PC-9 (cell line): Measurements from ENCODE around the gene ZFYVE9. TPM values are rescaled to one million over a fixed set of nuclear protein-coding genes. Genes with fewer than 3 reads are reported as not detected.

Experiments used
- BruUV-seq: library from RNA; stranded (reverse); fragments of 400-500 nt; replicated peaks from 2 replicates; lab custom pipeline; 2021; lab: Mats Ljungman, UMichigan
- CTCF ChIA-PET: fragments of 300-600 bp; sonication (Branson Sonifier 250); formaldehyde crosslinking; loops from one replicate; lab custom pipeline; 2022; ENCODE audit warnings: antibody characterized with exemption; lab: Charles Lee
- POLR2A ChIA-PET: fragments of 300-600 bp; sonication (Branson Sonifier 250); formaldehyde crosslinking; loops from one replicate; lab custom pipeline; 2022; ENCODE audit warnings: antibody characterized with exemption; ENCODE audit not compliant: unreplicated experiment; lab: Charles Lee
- DNase-seq, 2 experiments: peaks; one replicate each; pipeline versions ENCODE4 v3.0.0 to v3.0.0-alpha.2; 2015 to 2022; ENCODE audit warnings: mixed read lengths in 1 of 2
- H2AFZ ChIP-seq: fragments of 200-600 bp; sonication (generic); 2 replicates; pipeline ENCODE4 v1.8.1; 2017; ENCODE audit warnings: antibody characterized with exemption
- H3F3A ChIP-seq: fragments of 200-600 bp; sonication (generic); 2 replicates; pipeline ENCODE4 v1.8.1; 2017; ENCODE audit warnings: antibody characterized with exemption, mild to moderate bottlenecking, low read depth; ENCODE audit not compliant: insufficient read depth
- H3K27ac ChIP-seq: fragments of 200-600 bp; sonication (generic); 2 replicates; pipeline ENCODE4 v1.6.1; 2016; ENCODE audit warnings: mixed run types
- H3K27me3 ChIP-seq: fragments of 200-600 bp; sonication (generic); 2 replicates; pipeline ENCODE4 v1.6.1; 2016; ENCODE audit warnings: low read depth, mixed run types; ENCODE audit not compliant: insufficient read depth
- H3K36me3 ChIP-seq: fragments of 200-600 bp; sonication (generic); 2 replicates; pipeline ENCODE4 v1.6.1; 2016; ENCODE audit warnings: low read depth, mixed run types
- H3K4me1 ChIP-seq: fragments of 200-600 bp; sonication (generic); replicated peaks from 2 replicates; pipeline ENCODE4 v1.6.1; 2016; ENCODE audit warnings: mixed run types; ENCODE audit not compliant: insufficient read depth
- H3K4me2 ChIP-seq: fragments of 200-600 bp; sonication (generic); 2 replicates; pipeline ENCODE4 v1.6.1; 2017; ENCODE audit warnings: mixed run types
- H3K4me3 ChIP-seq: fragments of 200-600 bp; sonication (generic); 2 replicates; pipeline ENCODE4 v1.6.1; 2016; ENCODE audit warnings: mixed run types
- H3K79me2 ChIP-seq: fragments of 200-600 bp; sonication (generic); 2 replicates; pipeline ENCODE4 v1.6.1; 2017; ENCODE audit warnings: low read depth, mixed run types
- H3K9me2 ChIP-seq: fragments of 200-600 bp; sonication (generic); 2 replicates; pipeline ENCODE4 v1.8.1; 2017; ENCODE audit warnings: mild to moderate bottlenecking; ENCODE audit not compliant: insufficient read depth
- H3K9me3 ChIP-seq: fragments of 200-600 bp; sonication (generic); 2 replicates; pipeline ENCODE4 v1.8.1; 2016; ENCODE audit warnings: low read depth; ENCODE audit not compliant: insufficient read depth
- H4K20me1 ChIP-seq: fragments of 200-600 bp; sonication (generic); 2 replicates; pipeline ENCODE4 v1.8.1; 2017; ENCODE audit not compliant: insufficient read depth
- CTCF ChIP-seq: fragments of 200-600 bp; sonication (generic); conservative IDR thresholded peaks from 2 replicates; pipeline ENCODE4 v1.6.1; 2017; ENCODE audit warnings: mixed run types, antibody characterized with exemption, mild to moderate bottlenecking, moderate library complexity
- EZH2 ChIP-seq: fragments of 200-600 bp; sonication (generic); IDR thresholded peaks from 2 replicates; pipeline ENCODE4 v1.8.0; 2017; ENCODE audit warnings: antibody characterized with exemption, low read depth
- intact Hi-C: fragments of 100-400 bp; cut with micrococcal nuclease; formaldehyde crosslinking; loops from one replicate; pipeline ENCODE4 v1.10.0; 2022; ENCODE audit not compliant: unreplicated experiment
- total RNA-seq: library from RNA; stranded (reverse); gene quantifications from 2 replicates; pipeline ENCODE4 v1.2.3, GENCODE V29; 2021

Gene ZFYVE9
- total RNA-seq, 1 experiment from 2014 or later, result 20.7 TPM

- no peak overlapping the region for H3K4me2 ChIP-seq
- intact Hi-C loops, result no loop called here
- H2AFZ ChIP-seq, result no peak overlapping the region
- ChIA-PET CTCF (no interaction called here), POLR2A (no interaction called here)
- no peaks in the 10 kb centered on the region for H3K4me1 ChIP-seq
- BruUV-seq, result no TSS peak
- H3F3A ChIP-seq, result no peaks in the 10 kb centered on the region
- H3K27me3 ChIP-seq, result no peaks in the 10 kb centered on the region
- H3K9me3 ChIP-seq, result no peaks in the 10 kb centered on the region
- no peak for DNase-seq
- no peaks in the 10 kb centered on the region for H3K79me2 ChIP-seq
- no peak for TF ChIP-seq EZH2
- no peak for TF ChIP-seq CTCF
- H4K20me1 ChIP-seq, result no peaks in the 10 kb centered on the region
- H3K4me3 ChIP-seq, result no peak overlapping the region
- H3K9me2 ChIP-seq, result no peaks in the 10 kb centered on the region
- no peak overlapping the region for H3K27ac ChIP-seq
- H3K36me3 ChIP-seq, result no peaks in the 10 kb centered on the region
These were observed 68.2 kb downstream of the ZFYVE9 start for GRCh38 chr1:52210044-52210443.

GRCh38 chr1:52216907-52217458 is 75.1 kb downstream of the ZFYVE9 start:
- BruUV-seq, result no TSS peak
- POLR2A ChIA-PET, result no interaction called here

GRCh38 chr1:52225174-52225573 is 83.3 kb downstream of the ZFYVE9 start:
- Histone ChIP-seq H3K36me3 (no peaks in the 10 kb centered on the region), H3K9me3 (no peaks in the 10 kb centered on the region; the same call in 1 of the 2 replicates), H3K4me1 (no peaks in the 10 kb centered on the region), H2AFZ (no peak overlapping the region), H3K4me3 (no peak overlapping the region), H3K27ac (no peak overlapping the region), H3K27me3 (no peaks in the 10 kb centered on the region), H3K4me2 (no peak overlapping the region), H3K9me2 (no peaks in the 10 kb centered on the region), H3F3A (no peaks in the 10 kb centered on the region), H3K79me2 (no peaks in the 10 kb centered on the region), H4K20me1 (no peaks in the 10 kb centered on the region)
- intact Hi-C loops, result no loop called here
- TF ChIP-seq EZH2, result no peak
- TF ChIP-seq CTCF, result no peak
- no TSS peak for BruUV-seq
- DNase-seq, result no peak
- POLR2A ChIA-PET, result no interaction called here
- CTCF ChIA-PET, result no interaction called here

More at GRCh38 chr1:52216907-52217458, 75.1 kb downstream of the ZFYVE9 start:
- Histone ChIP-seq H3K4me3 (no peak overlapping the region), H3K9me3 (peaks cover 20% of the 10 kb centered on the region; the same call in 1 of the 2 replicates), H3K4me2 (no peak overlapping the region), H3F3A (no peaks in the 10 kb centered on the region), H3K27ac (no peak overlapping the region), H4K20me1 (no peaks in the 10 kb centered on the region), H3K4me1 (no peaks in the 10 kb centered on the region), H3K27me3 (no peaks in the 10 kb centered on the region), H3K36me3 (peaks cover 13% of the 10 kb centered on the region; the same call in 1 of the 2 replicates), H2AFZ (no peak overlapping the region), H3K79me2 (no peaks in the 10 kb centered on the region), H3K9me2 (no peaks in the 10 kb centered on the region)
- intact Hi-C loops, result no loop called here
- CTCF ChIA-PET, result no interaction called here
- TF ChIP-seq EZH2 (no peak), CTCF (no peak)
- no peak for DNase-seq
